ENCODE results near the gene BRF1.
"Not testable (repeated sequence)": the region's sequence is repeated elsewhere in the genome, so short reads cannot be mapped to it uniquely, and the experiment has no call there.

BRF1 gene

DNA sequence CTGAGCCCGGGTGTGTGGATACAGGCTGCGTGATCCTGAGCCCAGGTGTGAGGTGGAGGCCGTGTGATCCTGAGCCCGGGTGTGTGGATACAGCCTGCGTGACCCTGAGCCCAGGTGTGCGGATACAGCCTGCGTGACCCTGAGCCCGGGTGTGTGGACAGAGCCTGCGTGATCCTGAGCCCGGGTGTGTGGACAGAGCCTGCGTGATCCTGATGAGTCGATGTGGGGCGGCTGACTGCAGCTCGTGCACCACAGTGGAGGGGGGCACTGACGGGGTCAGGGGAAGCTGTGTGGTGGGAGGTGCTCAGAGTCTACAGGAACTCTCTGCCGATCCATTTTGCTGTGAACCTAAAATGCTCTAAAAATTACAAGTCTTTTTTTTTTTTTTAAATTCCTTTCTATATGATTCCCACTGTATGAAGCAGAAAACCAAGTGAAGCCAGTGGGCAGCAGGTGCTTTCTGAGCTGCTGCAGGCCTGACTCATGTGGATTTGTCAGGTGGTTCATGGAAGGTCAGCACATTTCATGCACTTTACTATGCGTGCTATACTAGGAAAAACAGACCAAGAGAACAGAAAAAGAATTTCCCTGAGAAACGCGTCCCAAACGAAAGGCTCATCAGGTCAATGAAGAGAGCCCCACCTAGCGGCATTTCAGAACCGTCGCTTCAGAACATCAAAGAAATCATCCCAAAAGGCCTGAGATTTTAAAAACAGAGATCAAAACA lies 19.3 kb downstream of the BRF1 start:
- Histone ChIP-seq H3K4me1 (ENCODE audit: control insufficient read depth, insufficient read depth, low read length) (no peaks in the 10 kb centered on the region), H3K9ac (ENCODE audit: low read depth, low read length) (no peak overlapping the region), H3K36me3 (ENCODE audit: control insufficient read depth, insufficient read depth, low read length) (no peaks in the 10 kb centered on the region), H3K9me3 (ENCODE audit: control insufficient read depth, insufficient read depth, low read length) (no peaks in the 10 kb centered on the region), H3K27me3 (ENCODE audit: control insufficient read depth, insufficient read depth, low read length) (no peaks in the 10 kb centered on the region), H3K4me3 (ENCODE audit: low read depth, low read length) (no peak overlapping the region)

DNA sequence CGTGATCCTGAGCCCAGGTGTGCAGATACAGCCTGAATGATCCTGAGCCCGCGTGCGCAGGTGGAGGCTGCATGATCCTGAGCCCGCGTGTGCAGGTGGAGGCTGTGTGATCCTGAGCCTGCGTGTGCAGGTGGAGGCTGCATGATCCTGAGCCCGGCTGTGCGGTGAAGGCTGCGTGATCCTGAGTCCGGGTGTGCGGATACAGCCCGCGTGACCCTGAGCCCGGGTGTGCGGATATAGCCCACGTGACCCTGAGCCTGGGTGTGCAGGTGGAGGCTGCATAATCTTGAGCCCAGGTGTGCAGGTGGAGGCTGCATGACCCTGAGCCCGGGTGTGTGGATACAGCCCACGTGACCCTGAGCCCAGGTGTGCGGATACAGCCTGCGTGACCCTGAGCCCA lies 20.3 kb downstream of the BRF1 start:
- Histone ChIP-seq H3K4me1 (ENCODE audit: control insufficient read depth, insufficient read depth, low read length) (no peaks in the 10 kb centered on the region), H3K27me3 (ENCODE audit: control insufficient read depth, insufficient read depth, low read length) (no peaks in the 10 kb centered on the region), H3K9me3 (ENCODE audit: control insufficient read depth, insufficient read depth, low read length) (no peaks in the 10 kb centered on the region), H3K4me3 (ENCODE audit: low read depth, low read length) (no peak overlapping the region), H3K36me3 (ENCODE audit: control insufficient read depth, insufficient read depth, low read length) (no peaks in the 10 kb centered on the region), H3K9ac (ENCODE audit: low read depth, low read length) (no peak overlapping the region)

DNA sequence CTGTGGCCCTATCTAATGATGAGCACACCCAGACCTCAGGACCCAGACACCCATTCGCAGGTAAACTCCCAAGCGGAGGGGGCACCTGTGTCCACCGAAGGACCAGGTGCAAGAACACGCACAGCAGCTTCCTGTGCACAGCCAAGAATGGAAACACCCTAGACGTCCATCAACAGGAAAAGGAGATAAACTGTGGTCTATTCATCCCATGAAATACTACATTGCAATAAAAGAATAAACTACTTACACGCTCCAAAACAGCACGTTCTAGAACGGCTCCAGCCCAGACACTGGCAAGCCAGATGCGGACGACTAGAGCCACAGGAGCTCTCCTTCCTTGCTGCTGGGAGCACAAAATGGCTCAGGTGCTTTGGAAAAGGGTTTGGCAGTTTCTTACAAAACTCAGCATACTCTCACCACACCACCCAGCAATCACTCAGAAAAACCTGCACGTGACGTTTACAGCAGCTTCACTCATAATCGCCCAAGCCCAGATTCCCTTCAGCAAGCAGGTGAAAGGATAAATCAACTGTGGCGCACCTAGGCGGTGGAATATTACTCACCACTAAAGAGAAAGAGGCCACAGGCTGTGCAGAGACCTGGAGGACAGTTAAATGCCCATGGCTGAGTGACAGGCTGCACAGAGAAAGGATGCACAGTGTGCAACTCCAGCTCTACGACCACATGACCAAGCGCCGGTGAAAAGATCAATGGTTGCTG lies 21.0 kb downstream of the BRF1 start:
- Histone ChIP-seq H3K4me3 (ENCODE audit: low read depth, low read length) (no peak overlapping the region), H3K4me1 (ENCODE audit: control insufficient read depth, insufficient read depth, low read length) (no peaks in the 10 kb centered on the region), H3K27me3 (ENCODE audit: control insufficient read depth, insufficient read depth, low read length) (no peaks in the 10 kb centered on the region), H3K9me3 (ENCODE audit: control insufficient read depth, insufficient read depth, low read length) (no peaks in the 10 kb centered on the region), H3K9ac (ENCODE audit: low read depth, low read length) (no peak overlapping the region), H3K36me3 (ENCODE audit: control insufficient read depth, insufficient read depth, low read length) (no peaks in the 10 kb centered on the region)

DNA sequence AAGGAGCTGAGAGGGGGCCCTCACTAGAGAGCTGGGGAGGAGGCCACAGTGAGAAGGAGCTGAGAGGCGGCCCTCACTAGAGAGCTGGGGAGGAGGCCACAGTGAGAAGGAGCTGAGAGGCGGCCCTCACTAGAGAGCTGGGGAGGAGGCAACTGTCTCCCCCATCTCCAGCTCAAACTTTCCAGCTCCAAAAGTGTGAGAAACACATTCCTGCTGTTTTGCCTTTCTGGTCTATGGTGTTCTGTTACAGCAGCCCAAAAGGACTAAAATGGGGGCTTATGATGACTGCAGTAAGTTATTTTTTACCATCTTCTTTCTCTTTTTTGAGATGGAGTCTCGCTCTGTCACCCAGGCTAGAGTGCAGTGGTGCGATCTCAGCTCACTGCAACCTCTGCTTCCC lies 23.4 kb downstream of the BRF1 start:
- not testable (repeated sequence) for H3K36me3 ChIP-seq (ENCODE audit: control insufficient read depth, insufficient read depth, low read length); H3K9me3 ChIP-seq (ENCODE audit: control insufficient read depth, insufficient read depth, low read length); H3K27me3 ChIP-seq (ENCODE audit: control insufficient read depth, insufficient read depth, low read length); H3K4me3 ChIP-seq (ENCODE audit: low read depth, low read length); H3K9ac ChIP-seq (ENCODE audit: low read depth, low read length); H3K4me1 ChIP-seq (ENCODE audit: control insufficient read depth, insufficient read depth, low read length)

DNA sequence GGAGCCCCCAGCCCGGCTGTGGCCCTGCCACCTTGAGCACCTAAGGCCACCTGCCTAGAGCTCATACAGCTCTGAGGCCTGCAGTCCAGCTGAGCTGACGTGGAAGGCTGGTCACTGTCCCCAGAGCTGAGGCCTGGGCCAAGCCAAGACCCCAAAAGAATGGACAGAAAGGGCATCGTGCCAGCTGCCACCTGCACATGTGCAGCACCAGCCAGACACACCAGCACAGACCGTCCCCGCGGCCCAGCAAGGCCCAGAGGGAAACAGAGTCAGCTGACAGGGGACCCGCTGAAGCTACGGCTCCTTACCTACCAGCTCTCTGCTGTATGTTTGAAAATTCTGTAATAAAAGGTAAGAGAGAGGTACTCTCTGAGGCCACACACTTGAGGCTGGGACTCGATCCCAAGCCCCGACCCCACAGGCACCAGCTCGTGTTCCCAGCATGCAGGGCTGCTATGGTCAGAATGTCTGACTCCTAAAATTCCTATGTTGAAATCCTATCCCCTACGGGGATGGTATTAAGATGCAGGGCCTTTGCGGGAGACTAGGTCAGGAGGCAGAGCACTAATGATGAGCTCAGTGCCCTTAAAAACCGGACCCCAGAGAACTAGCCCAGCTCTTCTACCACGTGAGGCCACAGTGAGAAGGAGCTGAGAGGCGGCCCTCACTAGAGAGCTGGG lies 25.4 kb downstream of the BRF1 start:
- Histone ChIP-seq H3K36me3 (ENCODE audit: control insufficient read depth, insufficient read depth, low read length) (no peaks in the 10 kb centered on the region), H3K9ac (ENCODE audit: low read depth, low read length) (no peak overlapping the region), H3K4me3 (ENCODE audit: low read depth, low read length) (no peak overlapping the region), H3K9me3 (ENCODE audit: control insufficient read depth, insufficient read depth, low read length) (no peaks in the 10 kb centered on the region), H3K27me3 (ENCODE audit: control insufficient read depth, insufficient read depth, low read length) (no peaks in the 10 kb centered on the region), H3K4me1 (ENCODE audit: control insufficient read depth, insufficient read depth, low read length) (no peaks in the 10 kb centered on the region)

DNA sequence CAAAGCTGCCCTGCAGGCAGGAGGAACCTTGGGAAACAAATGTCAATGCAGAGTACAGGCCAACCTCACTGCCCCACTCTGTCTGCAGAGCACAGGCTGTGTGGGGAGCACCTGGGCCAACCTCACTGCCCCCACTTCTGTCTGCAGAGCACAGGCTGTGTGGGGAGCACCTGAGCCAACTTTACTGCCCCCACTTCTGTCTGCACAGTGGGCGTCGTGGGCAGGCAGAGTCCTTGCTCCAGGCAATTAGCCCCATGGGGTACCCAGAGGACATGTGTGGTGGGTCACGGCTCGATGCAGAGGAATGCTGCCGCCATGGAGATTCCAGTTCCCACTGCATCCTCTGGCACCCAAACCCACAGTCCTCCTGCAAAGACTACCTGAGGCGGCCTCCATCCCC lies 26.2 kb downstream of the BRF1 start:
- Histone ChIP-seq H3K4me1 (ENCODE audit: control insufficient read depth, insufficient read depth, low read length) (no peaks in the 10 kb centered on the region), H3K4me3 (ENCODE audit: low read depth, low read length) (no peak overlapping the region), H3K36me3 (ENCODE audit: control insufficient read depth, insufficient read depth, low read length) (no peaks in the 10 kb centered on the region), H3K9ac (ENCODE audit: low read depth, low read length) (no peak overlapping the region), H3K9me3 (ENCODE audit: control insufficient read depth, insufficient read depth, low read length) (no peaks in the 10 kb centered on the region), H3K27me3 (ENCODE audit: control insufficient read depth, insufficient read depth, low read length) (no peaks in the 10 kb centered on the region)

DNA sequence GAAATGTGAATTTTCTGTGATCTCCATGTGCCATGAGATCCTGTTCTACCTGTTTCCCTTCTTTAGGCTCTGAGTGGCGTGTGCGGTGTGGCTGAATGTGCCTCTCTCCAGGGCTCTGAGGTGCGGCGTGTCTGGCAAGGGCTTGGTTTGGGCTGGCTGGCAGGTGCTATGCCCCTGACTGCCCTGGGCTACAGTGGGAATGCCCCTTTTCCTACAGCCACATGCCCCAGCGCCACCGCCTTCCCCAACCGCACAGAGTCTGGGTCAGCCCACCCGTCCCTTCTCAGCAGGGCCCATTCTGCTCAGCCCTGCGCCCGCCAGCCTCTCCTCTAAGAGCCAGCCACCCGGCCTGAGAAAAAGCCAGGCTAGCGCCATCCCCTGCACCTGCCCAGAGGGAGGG lies 27.7 kb downstream of the BRF1 start:
- no peak overlapping the region for H3K4me3 ChIP-seq (ENCODE audit: low read depth, low read length)
- H3K9ac ChIP-seq (ENCODE audit: low read depth, low read length), result no peak overlapping the region
- H3K36me3 ChIP-seq (ENCODE audit: control insufficient read depth, insufficient read depth, low read length), result peaks cover 3% of the 10 kb centered on the region
- H3K9me3 ChIP-seq (ENCODE audit: control insufficient read depth, insufficient read depth, low read length), result no peaks in the 10 kb centered on the region
- H3K4me1 ChIP-seq (ENCODE audit: control insufficient read depth, insufficient read depth, low read length), result no peaks in the 10 kb centered on the region
- no peaks in the 10 kb centered on the region for H3K27me3 ChIP-seq (ENCODE audit: control insufficient read depth, insufficient read depth, low read length)

DNA sequence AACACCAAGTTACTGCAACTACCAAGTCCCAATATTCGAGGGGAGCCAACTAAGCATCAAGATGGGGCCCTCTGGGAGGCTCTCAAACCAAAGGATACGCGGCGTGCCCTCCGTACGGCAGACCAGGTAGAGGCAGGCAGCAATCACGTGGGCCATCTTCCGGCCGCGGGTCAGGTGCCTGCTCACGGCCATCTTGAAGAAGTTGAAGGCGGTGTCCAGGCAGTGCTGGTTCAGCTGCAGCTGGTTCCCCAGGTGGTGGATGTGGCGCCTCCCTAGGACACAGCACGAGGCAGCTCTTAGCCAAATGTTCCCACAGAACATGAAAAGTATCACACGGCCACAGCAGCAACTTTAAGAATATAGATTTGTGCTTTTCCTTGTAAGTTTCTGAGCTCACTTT lies 28.2 kb downstream of the BRF1 start:
- Histone ChIP-seq H3K36me3 (ENCODE audit: control insufficient read depth, insufficient read depth, low read length) (peaks cover 3% of the 10 kb centered on the region), H3K4me1 (ENCODE audit: control insufficient read depth, insufficient read depth, low read length) (no peaks in the 10 kb centered on the region), H3K9ac (ENCODE audit: low read depth, low read length) (no peak overlapping the region), H3K4me3 (ENCODE audit: low read depth, low read length) (no peak overlapping the region), H3K27me3 (ENCODE audit: control insufficient read depth, insufficient read depth, low read length) (no peaks in the 10 kb centered on the region), H3K9me3 (ENCODE audit: control insufficient read depth, insufficient read depth, low read length) (no peaks in the 10 kb centered on the region)

DNA sequence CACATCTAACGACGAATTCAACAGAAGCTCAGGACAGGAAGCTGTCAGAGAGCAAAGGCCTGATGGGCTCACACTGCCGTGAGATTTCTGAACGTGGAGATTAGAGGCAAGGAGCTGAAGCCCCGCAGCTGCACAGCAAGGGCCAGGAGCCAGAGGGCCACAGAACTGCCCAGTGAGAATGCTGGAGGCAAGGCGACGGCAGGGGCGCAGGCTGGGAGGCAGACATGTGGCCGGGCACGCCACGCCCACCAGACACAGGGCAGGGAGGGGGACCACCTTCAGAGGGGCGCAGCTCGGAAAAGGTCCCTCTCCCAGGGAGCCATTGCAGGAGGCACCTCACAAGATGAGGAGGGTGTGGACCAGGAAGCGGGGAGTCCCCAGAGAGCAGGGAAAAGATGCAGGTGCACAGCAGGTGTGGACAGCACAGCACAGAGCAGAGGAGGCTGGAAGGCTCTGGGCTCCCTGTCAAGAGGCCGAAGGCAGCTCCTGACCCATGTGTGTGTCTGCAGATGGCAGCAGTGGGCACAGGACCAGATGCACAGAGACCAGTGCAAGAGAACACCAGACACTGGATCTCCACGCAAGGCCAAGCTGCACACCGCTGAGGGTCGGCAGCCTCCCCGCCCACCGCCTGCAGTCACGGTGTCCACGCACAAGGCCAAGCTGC lies 29.4 kb downstream of the BRF1 start:
- Histone ChIP-seq H3K27me3 (ENCODE audit: control insufficient read depth, insufficient read depth, low read length) (no peaks in the 10 kb centered on the region), H3K4me1 (ENCODE audit: control insufficient read depth, insufficient read depth, low read length) (no peaks in the 10 kb centered on the region), H3K36me3 (ENCODE audit: control insufficient read depth, insufficient read depth, low read length) (peaks cover 3% of the 10 kb centered on the region), H3K9me3 (ENCODE audit: control insufficient read depth, insufficient read depth, low read length) (no peaks in the 10 kb centered on the region), H3K9ac (ENCODE audit: low read depth, low read length) (no peak overlapping the region), H3K4me3 (ENCODE audit: low read depth, low read length) (no peak overlapping the region)

DNA sequence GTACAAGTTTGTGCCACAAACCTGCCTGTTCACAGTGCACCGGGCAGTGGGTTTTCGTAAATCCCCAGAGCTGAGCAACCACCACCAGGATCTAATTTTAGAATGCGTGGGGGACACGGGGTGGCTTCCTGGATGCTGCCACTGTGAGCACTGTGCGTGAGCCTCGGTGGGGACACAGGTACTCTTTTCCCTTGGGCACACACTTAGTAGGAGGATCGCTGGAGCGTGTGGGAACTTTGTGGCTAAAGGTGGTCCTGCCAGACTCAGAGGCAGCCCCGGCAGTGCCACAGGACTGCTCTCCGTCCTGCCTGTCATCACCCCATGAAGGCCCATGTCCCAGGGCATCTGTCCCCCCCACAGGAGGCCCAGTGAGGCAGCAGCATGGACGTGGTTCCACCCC lies 31.4 kb downstream of the BRF1 start:
- H3K9me3 ChIP-seq (ENCODE audit: control insufficient read depth, insufficient read depth, low read length), result no peaks in the 10 kb centered on the region
- no peaks in the 10 kb centered on the region for H3K27me3 ChIP-seq (ENCODE audit: control insufficient read depth, insufficient read depth, low read length)
- H3K4me3 ChIP-seq (ENCODE audit: low read depth, low read length), result no peak overlapping the region
- H3K9ac ChIP-seq (ENCODE audit: low read depth, low read length), result no peak overlapping the region
- H3K4me1 ChIP-seq (ENCODE audit: control insufficient read depth, insufficient read depth, low read length), result no peaks in the 10 kb centered on the region
- peaks cover 3% of the 10 kb centered on the region for H3K36me3 ChIP-seq (ENCODE audit: control insufficient read depth, insufficient read depth, low read length)

DNA sequence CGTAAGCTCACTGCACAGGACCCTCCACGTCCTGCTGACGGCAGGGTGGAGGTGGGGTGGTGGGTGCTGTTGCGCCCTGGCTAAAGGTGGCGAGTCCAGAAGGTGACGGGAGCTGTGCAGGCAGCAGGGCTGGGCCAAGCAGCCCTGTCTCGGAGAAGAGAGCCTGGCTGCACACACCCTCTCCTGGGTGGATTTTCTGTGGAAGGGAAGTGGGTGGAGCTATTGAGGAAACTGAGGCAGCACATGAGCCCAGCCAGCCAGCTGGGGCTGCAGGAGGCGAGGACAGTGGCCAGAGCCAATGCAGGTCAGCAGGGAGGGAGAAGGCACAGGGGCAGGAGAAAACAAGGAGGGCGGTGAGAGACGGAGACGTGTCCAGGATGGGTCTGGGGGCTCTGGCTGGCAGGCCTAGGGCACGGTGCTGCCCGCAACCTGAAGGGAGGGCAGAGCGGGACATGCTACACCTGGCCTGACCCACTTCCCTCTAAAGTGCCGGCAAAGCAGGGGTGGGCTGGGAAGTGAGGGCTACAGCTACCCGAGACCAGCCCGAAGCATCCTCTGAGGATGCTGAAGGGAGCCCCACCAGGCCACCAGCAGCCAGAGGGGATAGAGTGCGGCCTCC lies 32.0 kb downstream of the BRF1 start:
- H3K9ac ChIP-seq (ENCODE audit: low read depth, low read length), result no peak overlapping the region
- H3K4me1 ChIP-seq (ENCODE audit: control insufficient read depth, insufficient read depth, low read length), result no peaks in the 10 kb centered on the region

More for the DNA sequence above, 32.0 kb downstream of the BRF1 start:
- H3K36me3 ChIP-seq (ENCODE audit: control insufficient read depth, insufficient read depth, low read length), result peaks cover 3% of the 10 kb centered on the region
- H3K27me3 ChIP-seq (ENCODE audit: control insufficient read depth, insufficient read depth, low read length), result no peaks in the 10 kb centered on the region
- no peak overlapping the region for H3K4me3 ChIP-seq (ENCODE audit: low read depth, low read length)
- no peaks in the 10 kb centered on the region for H3K9me3 ChIP-seq (ENCODE audit: control insufficient read depth, insufficient read depth, low read length)
